IgD-negative memory B cell (primary cell): ENCODE measurements around the gene POLN. TPM values are rescaled to one million over a fixed set of nuclear protein-coding genes. Genes with fewer than 3 reads are reported as not detected.

Experiments used
- H3K27ac Mint-ChIP-seq, 3 donors: one replicate each; pipeline ENCODE4 v1.8.0; 2020 to 2022; ENCODE audit warnings: mild to moderate bottlenecking in 3 of 3, mixed read lengths in 3 of 3, moderate library complexity in 1 of 3
- H3K27me3 Mint-ChIP-seq: one replicate; pipeline ENCODE4 v1.8.0; 2021; ENCODE audit warnings: mixed read lengths
- H3K36me3 Mint-ChIP-seq: one replicate; pipeline ENCODE4 v1.8.0; 2020; ENCODE audit warnings: mild to moderate bottlenecking, mixed read lengths
- H3K4me1 Mint-ChIP-seq, 3 donors: one replicate each; pipeline ENCODE4 v1.8.0; 2020 to 2022; ENCODE audit warnings: mixed read lengths in 3 of 3, mild to moderate bottlenecking in 1 of 3
- H3K4me3 Mint-ChIP-seq, 4 donors: one replicate each; pipeline ENCODE4 v1.8.0; 2020 to 2022; ENCODE audit warnings: mild to moderate bottlenecking in 4 of 4, mixed read lengths in 4 of 4, moderate library complexity in 3 of 4
- H3K9me3 Mint-ChIP-seq, 3 donors: one replicate each; pipeline ENCODE4 v1.8.0; 2020 to 2021; ENCODE audit warnings: mixed read lengths in 3 of 3, mild to moderate bottlenecking in 1 of 3
- polyA plus RNA-seq: library from polyadenylated mRNA; unstranded; fragments of 300-500 nt; fragmentation: Illumina TruSeq; gene quantifications from one replicate; pipeline ENCODE4 v1.2.3, GENCODE V29; 2021

The POLN gene
- polyA plus RNA-seq, 1 donor from 2014 or later = 0.09 TPM

GRCh38 chr4:2253160-2254084, 11.5 kb upstream of the POLN start:
- H3K4me3 Mint-ChIP-seq = peak overlapping the region in 1 of 4 donors; percentile 8
- peak overlapping the region in 2 of 3 donors; percentile 49 to 86 for H3K27ac Mint-ChIP-seq
- H3K4me1 Mint-ChIP-seq = peaks cover 4 to 14% (median 7%) of the 10 kb centered on the region in 3 donors
- H3K27me3 Mint-ChIP-seq = no peaks in the 10 kb centered on the region
- peaks cover 2% of the 10 kb centered on the region for H3K36me3 Mint-ChIP-seq
- H3K9me3 Mint-ChIP-seq = no peaks in the 10 kb centered on the region

GRCh38 chr4:2252530-2253091, 10.7 kb upstream of the POLN start:
- no peak overlapping the region for H3K4me3 Mint-ChIP-seq
- H3K36me3 Mint-ChIP-seq = peaks cover 2% of the 10 kb centered on the region
- no peaks in the 10 kb centered on the region for H3K9me3 Mint-ChIP-seq
- peaks cover 4 to 10% (median 7%) of the 10 kb centered on the region in 3 donors for H3K4me1 Mint-ChIP-seq
- H3K27ac Mint-ChIP-seq = peak overlapping the region in 2 of 3 donors; percentile 49 to 86
- no peaks in the 10 kb centered on the region for H3K27me3 Mint-ChIP-seq

DNA sequence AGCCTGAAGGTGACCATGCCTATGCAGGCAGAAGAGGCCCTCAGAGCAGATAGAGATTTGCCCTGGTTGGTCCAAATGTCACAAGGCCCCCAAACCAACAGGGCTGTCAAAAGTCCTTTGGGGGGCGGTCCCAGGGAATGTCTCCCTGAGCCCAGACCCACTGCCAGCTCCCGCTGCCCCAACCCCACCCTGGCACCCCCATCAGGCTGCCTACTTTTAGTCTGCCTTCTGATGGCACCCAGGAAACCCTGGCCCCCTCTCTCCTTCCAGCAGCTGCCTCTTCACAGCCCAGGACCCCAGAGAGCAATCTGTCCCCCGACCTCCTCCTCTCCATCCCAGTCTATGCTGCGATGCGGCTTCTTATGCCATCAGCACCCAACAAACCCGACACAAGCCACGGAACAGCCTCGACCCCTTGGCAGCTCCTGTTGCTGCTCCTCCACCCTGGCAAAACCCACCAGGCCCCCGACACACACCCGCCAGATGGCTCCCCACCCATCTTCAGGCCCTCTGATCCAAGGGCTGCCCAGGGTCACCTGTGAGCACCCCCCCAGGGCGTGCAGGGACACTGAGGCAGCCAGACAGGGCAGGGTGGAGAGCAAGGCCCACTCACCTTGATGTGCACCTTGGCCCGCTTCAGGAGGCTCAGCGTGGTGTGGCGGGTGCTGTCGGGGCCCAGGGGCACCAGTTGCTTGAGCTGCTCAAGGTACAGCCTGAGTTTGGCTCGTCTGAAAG, 10.0 kb upstream of the POLN start:
- H3K27me3 Mint-ChIP-seq = no peaks in the 10 kb centered on the region
- H3K4me1 Mint-ChIP-seq = peaks cover 3 to 5% (median 5%) of the 10 kb centered on the region in 3 donors
- H3K9me3 Mint-ChIP-seq = no peaks in the 10 kb centered on the region
- peak overlapping the region in 1 of 3 donors; percentile 82 for H3K27ac Mint-ChIP-seq
- H3K4me3 Mint-ChIP-seq = no peak overlapping the region
- H3K36me3 Mint-ChIP-seq = peaks cover 2% of the 10 kb centered on the region

GRCh38 chr4:2251073-2251794, 9.3 kb upstream of the POLN start:
- Mint-ChIP-seq H3K9me3 (no peaks in the 10 kb centered on the region), H3K4me3 (no peak overlapping the region), H3K4me1 (peaks cover 0 to 2% (median 1%) of the 10 kb centered on the region in 3 donors), H3K36me3 (peaks cover 2% of the 10 kb centered on the region), H3K27ac (peak overlapping the region in 1 of 3 donors; percentile 82), H3K27me3 (no peaks in the 10 kb centered on the region)

- H3K27me3 Mint-ChIP-seq = no peaks in the 10 kb centered on the region
- peaks cover 2% of the 10 kb centered on the region for H3K36me3 Mint-ChIP-seq
- no peak overlapping the region for H3K4me3 Mint-ChIP-seq
- H3K27ac Mint-ChIP-seq = no peak overlapping the region
- peaks cover 0 to 2% (median 1%) of the 10 kb centered on the region in 3 donors for H3K4me1 Mint-ChIP-seq
- no peaks in the 10 kb centered on the region for H3K9me3 Mint-ChIP-seq
Measured at GRCh38 chr4:2250357-2251072, 8.6 kb upstream of the POLN start.

GRCh38 chr4:2249526-2250356, 7.8 kb upstream of the POLN start:
- Mint-ChIP-seq H3K9me3 (no peaks in the 10 kb centered on the region), H3K4me1 (peaks cover 0 to 1% (median 0%) of the 10 kb centered on the region in 3 donors), H3K36me3 (no peaks in the 10 kb centered on the region), H3K27me3 (no peaks in the 10 kb centered on the region), H3K4me3 (no peak overlapping the region), H3K27ac (no peak overlapping the region)

GRCh38 chr4:2248821-2249261, 6.9 kb upstream of the POLN start:
- no peaks in the 10 kb centered on the region for H3K27me3 Mint-ChIP-seq
- no peaks in the 10 kb centered on the region for H3K9me3 Mint-ChIP-seq
- H3K4me1 Mint-ChIP-seq = peaks cover 2 to 9% (median 6%) of the 10 kb centered on the region in 3 donors
- H3K36me3 Mint-ChIP-seq = no peaks in the 10 kb centered on the region
- peak overlapping the region in 1 of 3 donors; percentile 73 for H3K27ac Mint-ChIP-seq
- no peak overlapping the region for H3K4me3 Mint-ChIP-seq

- no peaks in the 10 kb centered on the region for H3K27me3 Mint-ChIP-seq
- H3K4me1 Mint-ChIP-seq = peaks cover 7 to 15% (median 11%) of the 10 kb centered on the region in 3 donors
- no peak overlapping the region for H3K4me3 Mint-ChIP-seq
- H3K9me3 Mint-ChIP-seq = no peaks in the 10 kb centered on the region
- H3K27ac Mint-ChIP-seq = peak overlapping the region in 1 of 3 donors; percentile 73
- no peaks in the 10 kb centered on the region for H3K36me3 Mint-ChIP-seq
Measured at GRCh38 chr4:2248044-2248780, 6.3 kb upstream of the POLN start.

- Mint-ChIP-seq H3K4me1 (peaks cover 7 to 16% (median 11%) of the 10 kb centered on the region in 3 donors), H3K9me3 (no peaks in the 10 kb centered on the region), H3K4me3 (no peak overlapping the region), H3K36me3 (no peaks in the 10 kb centered on the region), H3K27ac (no peak overlapping the region), H3K27me3 (no peaks in the 10 kb centered on the region)
Measured at GRCh38 chr4:2247128-2248043, 5.5 kb upstream of the POLN start.

DNA sequence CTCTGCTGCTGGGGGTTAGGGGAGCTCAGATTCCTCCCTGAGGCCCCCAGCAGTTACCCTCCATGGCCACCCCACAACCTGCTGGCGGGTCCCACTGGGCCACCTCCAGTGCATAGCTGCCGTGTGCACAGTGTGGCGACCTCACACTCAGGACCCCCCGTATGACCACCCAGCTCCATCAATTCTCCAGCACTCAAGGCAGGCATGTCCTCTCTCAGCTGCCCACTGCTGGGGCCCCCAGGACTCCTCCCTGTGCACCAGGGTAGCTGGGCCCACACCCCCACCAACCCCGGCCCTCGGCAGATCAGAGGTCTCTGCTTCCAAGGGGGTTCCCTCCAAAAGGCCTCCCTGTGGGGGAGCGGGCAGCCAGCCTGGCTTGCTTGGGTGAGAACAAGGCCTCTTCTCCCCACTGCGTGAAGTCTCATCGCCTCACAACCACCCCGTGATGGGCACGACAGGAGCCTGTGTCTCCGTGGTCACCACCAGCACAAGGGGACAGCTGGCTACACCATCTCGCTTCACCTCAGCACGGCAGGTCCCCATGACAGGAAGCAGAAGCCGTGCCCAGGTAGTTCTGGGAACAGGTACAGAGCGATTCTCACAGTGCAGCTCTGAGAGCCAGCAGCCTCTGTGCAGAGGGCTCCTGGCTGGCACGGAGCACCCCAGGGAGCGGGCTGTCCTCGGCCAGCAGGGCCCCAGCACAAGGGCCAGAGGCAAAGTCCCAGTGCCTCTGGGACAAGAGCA, 4.6 kb upstream of the POLN start:
- no peak overlapping the region for H3K4me3 Mint-ChIP-seq
- H3K27ac Mint-ChIP-seq = no peak overlapping the region
- H3K36me3 Mint-ChIP-seq = no peaks in the 10 kb centered on the region
- H3K4me1 Mint-ChIP-seq = peaks cover 7 to 16% (median 11%) of the 10 kb centered on the region in 3 donors
- H3K27me3 Mint-ChIP-seq = no peaks in the 10 kb centered on the region
- no peaks in the 10 kb centered on the region for H3K9me3 Mint-ChIP-seq

- Mint-ChIP-seq H3K36me3 (no peaks in the 10 kb centered on the region), H3K9me3 (no peaks in the 10 kb centered on the region), H3K27me3 (no peaks in the 10 kb centered on the region), H3K27ac (peak overlapping the region in 1 of 3 donors; percentile 26), H3K4me3 (no peak overlapping the region), H3K4me1 (peaks cover 7 to 21% (median 14%) of the 10 kb centered on the region in 3 donors)
Measured at GRCh38 chr4:2245787-2246275, 3.9 kb upstream of the POLN start.
